Type B pancreatic cell (in vitro differentiated cells): ENCODE measurements around the gene CD33. TPM values are rescaled to one million over a fixed set of nuclear protein-coding genes. Genes with fewer than 3 reads are reported as not detected.

Source experiments
- DNase-seq: peaks from one replicate; pipeline ENCODE4 v3.0.0; 2021; ENCODE audit warnings: mixed read lengths; ENCODE audit not compliant: unreplicated experiment; ENCODE audit errors: extremely low spot score
- H3K27ac Mint-ChIP-seq: 2 replicates; pipeline ENCODE4 v1.8.0; 2021; ENCODE audit warnings: mild to moderate bottlenecking, mixed read lengths
- H3K27me3 Mint-ChIP-seq: 2 replicates; pipeline ENCODE4 v1.8.0; 2021; ENCODE audit warnings: mixed read lengths
- H3K36me3 Mint-ChIP-seq: 2 replicates; pipeline ENCODE4 v1.8.0; 2021; ENCODE audit warnings: mixed read lengths
- H3K4me1 Mint-ChIP-seq: one replicate; pipeline ENCODE4 v1.8.0; 2021; ENCODE audit warnings: mixed read lengths; ENCODE audit not compliant: unreplicated experiment
- H3K4me3 Mint-ChIP-seq: 2 replicates; pipeline ENCODE4 v1.8.0; 2021; ENCODE audit warnings: mild to moderate bottlenecking, mixed read lengths
- H3K9me3 Mint-ChIP-seq: 2 replicates; pipeline ENCODE4 v1.8.0; 2021; ENCODE audit warnings: mixed read lengths
- microRNA-seq: library from miRNA; unstranded; fragments of <30 nt; microRNA quantifications from one replicate; pipeline ENCODE4, GENCODE V29; 2020
- total RNA-seq: library from RNA; stranded (reverse); gene quantifications from 2 replicates; pipeline ENCODE4 v1.2.1, GENCODE V29; 2021; ENCODE audit warnings: low replicate concordance
- TF ChIP-seq, protein P1 (sequence below): fragments of 200-600 bp; sonication (generic); conservative IDR thresholded peaks from 2 replicates; pipeline ENCODE4 v1.5.0; 2021; ENCODE audit warnings: antibody characterized with exemption, mild to moderate bottlenecking

Gene CD33
- total RNA-seq, 1 donor from 2014 or later = not detected

- H3K36me3 Mint-ChIP-seq = no peaks in the 10 kb centered on the region
- TF ChIP-seq, protein P1, sequence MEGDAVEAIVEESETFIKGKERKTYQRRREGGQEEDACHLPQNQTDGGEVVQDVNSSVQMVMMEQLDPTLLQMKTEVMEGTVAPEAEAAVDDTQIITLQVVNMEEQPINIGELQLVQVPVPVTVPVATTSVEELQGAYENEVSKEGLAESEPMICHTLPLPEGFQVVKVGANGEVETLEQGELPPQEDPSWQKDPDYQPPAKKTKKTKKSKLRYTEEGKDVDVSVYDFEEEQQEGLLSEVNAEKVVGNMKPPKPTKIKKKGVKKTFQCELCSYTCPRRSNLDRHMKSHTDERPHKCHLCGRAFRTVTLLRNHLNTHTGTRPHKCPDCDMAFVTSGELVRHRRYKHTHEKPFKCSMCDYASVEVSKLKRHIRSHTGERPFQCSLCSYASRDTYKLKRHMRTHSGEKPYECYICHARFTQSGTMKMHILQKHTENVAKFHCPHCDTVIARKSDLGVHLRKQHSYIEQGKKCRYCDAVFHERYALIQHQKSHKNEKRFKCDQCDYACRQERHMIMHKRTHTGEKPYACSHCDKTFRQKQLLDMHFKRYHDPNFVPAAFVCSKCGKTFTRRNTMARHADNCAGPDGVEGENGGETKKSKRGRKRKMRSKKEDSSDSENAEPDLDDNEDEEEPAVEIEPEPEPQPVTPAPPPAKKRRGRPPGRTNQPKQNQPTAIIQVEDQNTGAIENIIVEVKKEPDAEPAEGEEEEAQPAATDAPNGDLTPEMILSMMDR = no peak
- peaks cover 17% of the 10 kb centered on the region for H3K27me3 Mint-ChIP-seq
- H3K4me3 Mint-ChIP-seq = no peak overlapping the region
- H3K27ac Mint-ChIP-seq = no peak overlapping the region
- H3K9me3 Mint-ChIP-seq = no peaks in the 10 kb centered on the region
- no peaks in the 10 kb centered on the region for H3K4me1 Mint-ChIP-seq
- no peak for DNase-seq
Observed at GRCh38 chr19:51277112-51277511, 52.2 kb downstream of the CD33 start.

GRCh38 chr19:51282335-51282734 is 57.5 kb downstream of the CD33 start:
- no peak for DNase-seq
- peaks cover 17% of the 10 kb centered on the region for H3K27me3 Mint-ChIP-seq
- no peak overlapping the region for H3K4me3 Mint-ChIP-seq
- TF ChIP-seq, protein P1 = no peak
- H3K9me3 Mint-ChIP-seq = no peaks in the 10 kb centered on the region
- H3K36me3 Mint-ChIP-seq = no peaks in the 10 kb centered on the region
- H3K27ac Mint-ChIP-seq = no peak overlapping the region
- H3K4me1 Mint-ChIP-seq = no peaks in the 10 kb centered on the region

DNA sequence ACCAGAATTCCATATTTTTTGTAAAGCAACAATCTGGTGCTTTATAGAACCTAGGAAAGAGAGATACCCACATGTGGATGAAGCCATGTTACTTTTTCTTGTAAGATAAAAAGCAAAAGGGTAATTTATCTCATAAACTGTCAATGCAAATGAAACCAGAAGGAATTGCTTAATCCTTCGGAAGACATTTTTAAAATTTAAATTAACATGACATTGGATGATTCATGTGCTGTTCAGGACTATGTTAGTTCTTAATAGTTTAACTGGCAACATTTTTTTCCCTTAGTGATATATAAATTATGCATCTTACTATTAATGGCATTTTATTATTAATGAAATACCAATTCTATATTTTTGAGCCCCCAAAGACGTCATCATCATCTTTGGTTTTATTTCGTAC is 60.8 kb downstream of the CD33 start:
- Mint-ChIP-seq H3K27me3 (peaks cover 8% of the 10 kb centered on the region), H3K36me3 (no peaks in the 10 kb centered on the region), H3K27ac (no peak overlapping the region), H3K4me3 (no peak overlapping the region), H3K9me3 (no peaks in the 10 kb centered on the region), H3K4me1 (no peaks in the 10 kb centered on the region)
- DNase-seq = no peak
- TF ChIP-seq, protein P1 = no peak

Small RNA genes lying within 50 kb of the gene (microRNA-seq; reads per million reads assigned to microRNA genes)
- gene MIR8074 = not detected

Other genes starting within 250 kb of the CD33 start
- gene KLK7, start 241.2 kb upstream of the CD33 start, total RNA-seq = 0.36 TPM in 1 of 2 replicates, not detected in the other
- gene KLK8, start 223.5 kb upstream of the CD33 start, total RNA-seq = 2.6 and 12.0 TPM in 2 replicates
- 1.8 and 2.2 TPM in 2 replicates for gene KLK10, start 205.4 kb upstream of the CD33 start, total RNA-seq
- 1.3 and 1.4 TPM in 2 replicates for gene KLK11, start 198.5 kb upstream of the CD33 start, total RNA-seq
- gene KLK12, start 190.1 kb upstream of the CD33 start, total RNA-seq = 0.83 and 1.6 TPM in 2 replicates
- gene KLK13, start 160.0 kb upstream of the CD33 start, total RNA-seq = 1.5 and 4.7 TPM in 2 replicates
- gene KLK14, start 142.2 kb upstream of the CD33 start, total RNA-seq = 0.29 and 0.43 TPM in 2 replicates
- 8.4 and 9.3 TPM in 2 replicates for gene CTU1, start 116.7 kb upstream of the CD33 start, total RNA-seq
- not detected in 2 replicates for gene SIGLEC9, start 100.2 kb upstream of the CD33 start, total RNA-seq
- gene SIGLEC7, start 82.8 kb upstream of the CD33 start, total RNA-seq = not detected in 2 replicates
- not detected in 2 replicates for gene SIGLECL1, start 26.0 kb downstream of the CD33 start, total RNA-seq
- 0.33 and 18.0 TPM in 2 replicates for gene IGLON5, start 86.6 kb downstream of the CD33 start, total RNA-seq
- 2.4 and 5.9 TPM in 2 replicates for gene VSIG10L, start 117.1 kb downstream of the CD33 start, total RNA-seq
- gene ETFB, start 141.3 kb downstream of the CD33 start, total RNA-seq = 76.3 and 81.9 TPM in 2 replicates
- 0.97 TPM in 1 of 2 replicates, not detected in the other for gene CLDND2, start 143.9 kb downstream of the CD33 start, total RNA-seq
- gene NKG7, start 147.6 kb downstream of the CD33 start, total RNA-seq = not detected in 2 replicates
- gene LIM2, start 162.9 kb downstream of the CD33 start, total RNA-seq = 19.5 TPM in 1 of 2 replicates, not detected in the other
- 0.43 TPM in 1 of 2 replicates, not detected in the other for gene C19orf84, start 165.5 kb downstream of the CD33 start, total RNA-seq
- gene SIGLEC10, start 192.6 kb downstream of the CD33 start, total RNA-seq = not detected in 2 replicates
- not detected in 2 replicates for gene SIGLEC8, start 233.4 kb downstream of the CD33 start, total RNA-seq